Stomach (tissue), 9 donors: Measurements from ENCODE around the gene PLXNB2. TPM values are rescaled to one million over a fixed set of nuclear protein-coding genes. Genes with fewer than 3 reads are reported as not detected.
A peak's percentile ranks its signal among the peaks of the same experiment; 100 is the strongest.

ENCODE experiments used
- DNase-seq, 2 donors: peaks; one replicate each; pipeline versions ENCODE4 v3.0.0 to v3.0.0-alpha.2; 2013 to 2019
- H3K27ac ChIP-seq, 5 donors: fragments of 200-600 bp in 4 of 5; sonication (generic) in 4 of 5; one replicate each; pipeline ENCODE4 v1.5.1; 2013 to 2019; ENCODE audit warnings: mild to moderate bottlenecking in 1 of 5, moderate library complexity in 1 of 5
- H3K27me3 ChIP-seq, 3 donors: fragments of 200-600 bp; sonication (generic); one replicate each; pipeline ENCODE4 v1.5.1; 2017 to 2019; ENCODE audit warnings: mixed run types in 1 of 3
- H3K36me3 ChIP-seq, 4 donors: fragments of 200-600 bp; sonication (generic); 1 replicate in 3 of 4; 2 replicates in 1 of 4; pipeline ENCODE4 v1.5.1; 2016 to 2019
- H3K4me1 ChIP-seq, 4 donors: fragments of 200-600 bp; sonication (generic); one replicate each; pipeline ENCODE4 v1.5.1; 2016 to 2019
- H3K4me3 ChIP-seq, 4 donors: fragments of 200-600 bp; sonication (generic) in 3 of 4; one replicate each; pipeline ENCODE4 v1.5.1; 2016 to 2019; ENCODE audit warnings: mild to moderate bottlenecking in 1 of 4
- H3K9me3 ChIP-seq, 4 donors: fragments of 200-600 bp; sonication (generic); one replicate each; pipeline ENCODE4 v1.5.1; 2016 to 2019
- CTCF ChIP-seq, 7 experiments: fragments of 450-650 bp in 4 of 7; fragments of 200-600 bp in 3 of 7; sonication (generic) in 3 of 7; IDR thresholded peaks; one replicate each; pipeline ENCODE4 v1.5.1; 2016 to 2019; ENCODE audit warnings: antibody characterized with exemption in 7 of 7, control low read depth in 2 of 7, mild to moderate bottlenecking in 1 of 7
- EP300 ChIP-seq: sonication (generic); formaldehyde crosslinking; IDR thresholded peaks from one replicate; pipeline ENCODE4 v1.6.1; 2017; ENCODE audit warnings: antibody characterized with exemption
- POLR2A ChIP-seq, 4 donors: fragments of 450-650 bp; IDR thresholded peaks; one replicate each; pipeline ENCODE4 v1.6.1; 2016; ENCODE audit warnings: antibody characterized with exemption in 4 of 4, control low read depth in 2 of 4, mild to moderate bottlenecking in 1 of 4, moderate library complexity in 1 of 4
- POLR2AphosphoS5 ChIP-seq, 3 donors: sonication (generic); formaldehyde crosslinking; IDR thresholded peaks; one replicate each; pipeline ENCODE4 v1.6.1; 2016; ENCODE audit warnings: antibody characterized with exemption in 3 of 3
- WGBS, 5 donors: extraction: QIAGEN DNeasy Blood & Tissue Kit in 3 of 5; methylation state at CpG; one replicate each; pipeline versions ENCODE4 v1.1.5 to v1.1.7; 2013 to 2018; 5-methylcytosine and 5-hydroxymethylcytosine counted together
- intact Hi-C: fragments of 100-400 bp; cut with DNase I; formaldehyde crosslinking; loops from one replicate; pipeline ENCODE4 v1.15.1; 2023; ENCODE audit warnings: low total_unique reads
- polyA plus RNA-seq, 3 donors: library from polyadenylated mRNA; stranded (reverse); fragments of 200-250 nt; gene quantifications; one replicate each; pipeline ENCODE4 v1.2.3, GENCODE V29; 2013
- total RNA-seq, 5 donors: library from RNA; depleted of rRNA; stranded (reverse); fragments of >200 nt; gene quantifications; one replicate each; pipeline versions ENCODE4 v1.1.0 to v1.2.3, GENCODE V29; 2014 to 2016
- donor health status: healthy with polysubstance abuse.
- donor health status: Bipolar disorder and iron deficiency.
- donor health status: healthy.

PLXNB2 gene
- total and polyA plus RNA-seq, 8 donors = 50.3 to 648 (median 269) TPM

GRCh38 chr22:50342651-50343540 is 35.5 kb upstream of the PLXNB2 start, which contains the start of gene PPP6R2:
Gene PPP6R2, plus strand, starts transcription at chr22:50343327. Its CDS starts 50,582 bp downstream, at chr22:50393909.
- peak; percentile 86 to 91 for DNase-seq
- no peak for TF ChIP-seq EP300
- TF ChIP-seq POLR2AphosphoS5 (IDR thresholded peaks at IDR 0.05) = peak in 1 of 3 donors; percentile 57
- TF ChIP-seq CTCF (IDR thresholded peaks at IDR 0.05) = peak in 1 of 7 experiments; percentile 2
- no peak for TF ChIP-seq POLR2A (IDR thresholded peaks at IDR 0.05)
- Histone ChIP-seq H3K36me3 (no peaks in the 10 kb centered on the region), H3K27ac (peak within 1 kb of the TSS; percentile 77 to 95 (median 86)), H3K4me3 (peak within 1 kb of the TSS; percentile 91 to 99 (median 94)), H3K9me3 (no peaks in the 10 kb centered on the region), H3K27me3 (no peaks in the 10 kb centered on the region), H3K4me1 (peaks cover 0 to 32% (median 29%) of the 10 kb centered on the region in 4 donors)
- whole genome bisulfite sequencing, 5 donors = 0% methylated on average over 21 to 87 of the region's 87 CpGs
- intact Hi-C loops = no loop called here

DNA sequence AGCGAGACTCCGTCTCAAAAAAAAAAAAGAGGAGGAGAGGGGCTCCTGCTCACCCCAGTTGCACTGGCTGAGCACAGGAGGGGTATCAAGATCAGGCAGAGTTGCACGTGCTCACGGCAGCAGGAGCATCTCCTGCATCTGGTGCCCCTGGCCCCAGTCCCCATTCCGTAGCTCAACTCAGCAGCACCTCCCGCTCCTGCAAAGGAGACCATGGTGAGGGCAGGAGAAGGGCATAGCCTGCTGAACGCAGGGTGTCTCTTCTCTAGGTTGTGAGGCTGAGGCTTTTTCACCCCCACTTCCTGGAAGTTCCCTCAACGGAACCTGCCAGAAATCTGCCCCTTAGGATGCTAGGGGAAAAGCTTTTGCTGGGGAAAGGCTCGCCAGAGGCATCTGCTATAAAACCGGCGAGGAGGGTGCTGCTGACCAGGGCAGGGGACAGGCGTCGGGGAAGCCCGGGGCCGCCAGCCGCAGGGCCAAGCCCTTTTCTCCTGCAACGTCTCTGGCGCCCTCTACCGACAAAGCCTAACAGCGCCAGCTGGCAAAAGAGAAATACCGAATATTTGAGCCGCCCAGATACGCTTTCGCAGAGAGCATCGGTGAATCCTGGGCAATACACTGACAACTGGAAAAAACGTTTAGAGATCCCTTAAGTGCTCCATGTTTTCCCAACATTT is 34.7 kb upstream of the PLXNB2 start:
- intact Hi-C loops = no loop called here
- no peaks in the 10 kb centered on the region for H3K27me3 ChIP-seq
- H3K9me3 ChIP-seq = no peaks in the 10 kb centered on the region
- H3K36me3 ChIP-seq = no peaks in the 10 kb centered on the region
- H3K27ac ChIP-seq = peak overlapping the region; percentile 37 to 95 (median 86)
- H3K4me3 ChIP-seq = peak overlapping the region; percentile 91 to 99 (median 94)
- 9 to 11% (median 10%) methylated on average over 25 to 26 of the region's 26 CpGs for WGBS, 5 donors
- peaks cover 0 to 25% (median 24%) of the 10 kb centered on the region in 4 donors for H3K4me1 ChIP-seq
- TF ChIP-seq CTCF (IDR thresholded peaks at IDR 0.05) = peak in 5 of 7 experiments; percentile 93 to 97 (median 95)
- TF ChIP-seq POLR2A (IDR thresholded peaks at IDR 0.05) = no peak
- TF ChIP-seq POLR2AphosphoS5 (IDR thresholded peaks at IDR 0.05) = peak in 1 of 3 donors; percentile 61
- DNase-seq = peak; percentile 94 to 95

- WGBS, 5 donors = 77 to 82% (median 79%) methylated on average over 10 to 12 of the region's 12 CpGs
- intact Hi-C loops = loop anchor here (5.0 kb wide), 1 partner anchor 63 kb away; no protein-coding TSS in a partner anchor
- Histone ChIP-seq H3K36me3 (no peaks in the 10 kb centered on the region), H3K4me1 (peaks cover 0 to 12% (median 11%) of the 10 kb centered on the region in 4 donors), H3K4me3 (no peak overlapping the region), H3K9me3 (no peaks in the 10 kb centered on the region), H3K27ac (no peak overlapping the region), H3K27me3 (no peaks in the 10 kb centered on the region)
- no peak for DNase-seq
- TF ChIP-seq CTCF (IDR thresholded peaks at IDR 0.05) (no peak), POLR2AphosphoS5 (IDR thresholded peaks at IDR 0.05) (no peak), POLR2A (IDR thresholded peaks at IDR 0.05) (no peak), EP300 (no peak)
These were observed 32.8 kb upstream of the PLXNB2 start for GRCh38 chr22:50339945-50340879.
